CD8-positive, alpha-beta memory T cell (primary cell): ENCODE results near the gene BBS9. TPM values are rescaled to one million over a fixed set of nuclear protein-coding genes. Genes with fewer than 3 reads are reported as not detected.

Experiments used
- CTCF ChIA-PET: fragments of 350-600 bp; sonication (Branson Sonifier 250); formaldehyde crosslinking; loops from one replicate; lab custom pipeline; 2021; ENCODE audit warnings: antibody characterized with exemption; lab: Charles Lee
- POLR2A ChIA-PET: fragments of 350-600 bp; sonication (Branson Sonifier 250); formaldehyde crosslinking; loops from one replicate; lab custom pipeline; 2021; ENCODE audit warnings: antibody characterized with exemption; lab: Charles Lee
- DNase-seq, 5 donors: peaks; one replicate each; pipeline versions ENCODE4 v3.0.0 to v3.0.0-alpha.2; 2020 to 2022; ENCODE audit warnings: mixed read lengths in 1 of 5
- H3K27ac ChIP-seq: one replicate; pipeline ENCODE4 v1.7.0; 2013; ENCODE audit warnings: low read depth, mild to moderate bottlenecking, low read length, moderate library complexity
- H3K27me3 ChIP-seq: 2 replicates; pipeline ENCODE4 v1.7.0; 2013; ENCODE audit warnings: low read length, mild to moderate bottlenecking; ENCODE audit not compliant: insufficient read depth, poor library complexity, severe bottlenecking
- H3K36me3 ChIP-seq: 2 replicates; pipeline ENCODE4 v1.7.0; 2013; ENCODE audit warnings: mild to moderate bottlenecking, low read length, moderate library complexity; ENCODE audit not compliant: insufficient read depth
- H3K4me1 ChIP-seq: 2 replicates; pipeline ENCODE4 v1.7.0; 2013; ENCODE audit warnings: mild to moderate bottlenecking, low read length, moderate library complexity; ENCODE audit not compliant: insufficient read depth
- H3K4me3 ChIP-seq: 2 replicates; pipeline ENCODE4 v1.7.0; 2013; ENCODE audit warnings: mild to moderate bottlenecking, low read length
- H3K9me3 ChIP-seq: 2 replicates; pipeline ENCODE4 v1.7.0; 2013; ENCODE audit warnings: mild to moderate bottlenecking, low read length
- H3K27ac Mint-ChIP-seq, 8 donors: one replicate each; pipeline ENCODE4 v1.8.0; 2020 to 2021; ENCODE audit warnings: mixed read lengths in 8 of 8, mild to moderate bottlenecking in 6 of 8, inconsistent platforms in 3 of 8, moderate library complexity in 3 of 8
- H3K27me3 Mint-ChIP-seq, 2 donors: one replicate each; pipeline ENCODE4 v1.8.0; 2020 to 2021; ENCODE audit warnings: mixed read lengths in 2 of 2, mild to moderate bottlenecking in 1 of 2, moderate library complexity in 1 of 2
- H3K36me3 Mint-ChIP-seq, 3 donors: one replicate each; pipeline ENCODE4 v1.8.0; 2020 to 2021; ENCODE audit warnings: mixed read lengths in 3 of 3, inconsistent platforms in 1 of 3, mild to moderate bottlenecking in 1 of 3
- H3K4me1 Mint-ChIP-seq, 3 donors: one replicate each; pipeline ENCODE4 v1.8.0; 2020 to 2021; ENCODE audit warnings: mixed read lengths in 3 of 3, inconsistent platforms in 1 of 3, mild to moderate bottlenecking in 1 of 3
- H3K4me3 Mint-ChIP-seq, 7 donors: one replicate each; pipeline ENCODE4 v1.8.0; 2020 to 2021; ENCODE audit warnings: mixed read lengths in 7 of 7, mild to moderate bottlenecking in 6 of 7, moderate library complexity in 4 of 7, inconsistent platforms in 2 of 7
- H3K9me3 Mint-ChIP-seq, 5 donors: one replicate each; pipeline ENCODE4 v1.8.0; 2020 to 2022; ENCODE audit warnings: mixed read lengths in 5 of 5, mild to moderate bottlenecking in 3 of 5, moderate library complexity in 2 of 5, inconsistent platforms in 1 of 5
- polyA plus RNA-seq: library from polyadenylated mRNA; unstranded; fragments of 300-500 nt; fragmentation: Illumina TruSeq; gene quantifications from one replicate; pipeline ENCODE4 v1.2.3, GENCODE V29; 2021
- total RNA-seq, 2 experiments: library from RNA; stranded (reverse); gene quantifications; one replicate each; pipeline ENCODE4 v1.2.3, GENCODE V29; 2021

The BBS9 gene
- total and polyA plus RNA-seq, 3 experiments from 2014 or later, result 10.0 to 14.6 (median 11.1) TPM

- peak overlapping the region in 1 of 8 donors; percentile 54 for H3K27ac Mint-ChIP-seq
- no peaks in the 10 kb centered on the region for H3K36me3 ChIP-seq
- no peaks in the 10 kb centered on the region for H3K27me3 Mint-ChIP-seq
- no peaks in the 10 kb centered on the region for H3K27me3 ChIP-seq
- H3K4me1 ChIP-seq, result no peaks in the 10 kb centered on the region
- DNase-seq, result no peak
- H3K4me3 ChIP-seq, result no peak overlapping the region
- peaks cover 0 to 27% (median 4%) of the 10 kb centered on the region in 3 donors for H3K36me3 Mint-ChIP-seq
- no peaks in the 10 kb centered on the region for H3K4me1 Mint-ChIP-seq
- no peaks in the 10 kb centered on the region for H3K9me3 ChIP-seq
- ChIA-PET CTCF (no interaction called here), POLR2A (no interaction called here)
- no peak overlapping the region for H3K4me3 Mint-ChIP-seq
- H3K27ac ChIP-seq, result no peak overlapping the region
- H3K9me3 Mint-ChIP-seq, result no peaks in the 10 kb centered on the region
Observed at GRCh38 chr7:33495207-33495606, 365.8 kb downstream of the BBS9 start.

- H3K4me1 ChIP-seq, result no peaks in the 10 kb centered on the region
- H3K27ac Mint-ChIP-seq, result no peak overlapping the region
- H3K9me3 ChIP-seq, result no peaks in the 10 kb centered on the region
- H3K9me3 Mint-ChIP-seq, result no peaks in the 10 kb centered on the region
- H3K4me3 Mint-ChIP-seq, result no peak overlapping the region
- no peaks in the 10 kb centered on the region for H3K27me3 Mint-ChIP-seq
- no peaks in the 10 kb centered on the region for H3K36me3 ChIP-seq
- POLR2A ChIA-PET, result no interaction called here
- no peak overlapping the region for H3K27ac ChIP-seq
- DNase-seq, result no peak
- peaks cover 0 to 19% (median 4%) of the 10 kb centered on the region in 3 donors for H3K36me3 Mint-ChIP-seq
- no peaks in the 10 kb centered on the region for H3K27me3 ChIP-seq
- CTCF ChIA-PET, result no interaction called here
- H3K4me3 ChIP-seq, result no peak overlapping the region
- H3K4me1 Mint-ChIP-seq, result no peaks in the 10 kb centered on the region
Observed at GRCh38 chr7:33497051-33497450, 367.7 kb downstream of the BBS9 start.

GRCh38 chr7:33500703-33501701, 371.6 kb downstream of the BBS9 start:
- no peak overlapping the region for H3K27ac ChIP-seq
- no peaks in the 10 kb centered on the region for H3K4me1 ChIP-seq
- H3K27me3 ChIP-seq, result no peaks in the 10 kb centered on the region
- no peaks in the 10 kb centered on the region for H3K9me3 ChIP-seq
- Mint-ChIP-seq H3K9me3 (no peaks in the 10 kb centered on the region), H3K36me3 (peaks cover 6 to 17% (median 7%) of the 10 kb centered on the region in 3 donors), H3K4me3 (no peak overlapping the region), H3K27me3 (no peaks in the 10 kb centered on the region), H3K27ac (no peak overlapping the region), H3K4me1 (no peaks in the 10 kb centered on the region)
- H3K4me3 ChIP-seq, result no peak overlapping the region
- no peak for DNase-seq
- H3K36me3 ChIP-seq, result no peaks in the 10 kb centered on the region
- ChIA-PET CTCF (no interaction called here), POLR2A (no interaction called here)

GRCh38 chr7:33503014-33503413, 373.6 kb downstream of the BBS9 start:
- no peak for DNase-seq
- H3K4me3 ChIP-seq, result no peak overlapping the region
- H3K27ac ChIP-seq, result no peak overlapping the region
- no peaks in the 10 kb centered on the region for H3K9me3 ChIP-seq
- CTCF ChIA-PET, result no interaction called here
- Mint-ChIP-seq H3K36me3 (peaks cover 14 to 33% (median 16%) of the 10 kb centered on the region in 3 donors), H3K9me3 (no peaks in the 10 kb centered on the region), H3K27me3 (no peaks in the 10 kb centered on the region), H3K4me1 (no peaks in the 10 kb centered on the region), H3K4me3 (no peak overlapping the region), H3K27ac (no peak overlapping the region)
- H3K4me1 ChIP-seq, result no peaks in the 10 kb centered on the region
- POLR2A ChIA-PET, result no interaction called here
- H3K27me3 ChIP-seq, result no peaks in the 10 kb centered on the region
- no peaks in the 10 kb centered on the region for H3K36me3 ChIP-seq

- H3K36me3 ChIP-seq, result no peaks in the 10 kb centered on the region
- ChIA-PET POLR2A (no interaction called here), CTCF (no interaction called here)
- Mint-ChIP-seq H3K9me3 (no peaks in the 10 kb centered on the region), H3K4me3 (no peak overlapping the region), H3K4me1 (no peaks in the 10 kb centered on the region), H3K27ac (no peak overlapping the region), H3K36me3 (peaks cover 17 to 39% (median 18%) of the 10 kb centered on the region in 3 donors), H3K27me3 (no peaks in the 10 kb centered on the region)
- no peaks in the 10 kb centered on the region for H3K9me3 ChIP-seq
- no peak overlapping the region for H3K4me3 ChIP-seq
- no peak overlapping the region for H3K27ac ChIP-seq
- no peak for DNase-seq
- no peaks in the 10 kb centered on the region for H3K4me1 ChIP-seq
- H3K27me3 ChIP-seq, result no peaks in the 10 kb centered on the region
Observed at GRCh38 chr7:33503736-33504135, 374.4 kb downstream of the BBS9 start.

- peaks cover 18 to 44% (median 23%) of the 10 kb centered on the region in 3 donors for H3K36me3 Mint-ChIP-seq
- ChIA-PET CTCF (interaction anchor here (0.6 kb wide), 1 partner anchor 12 kb away, joined by 4 read pairs; no protein-coding TSS in a partner anchor), POLR2A (no interaction called here)
- Histone ChIP-seq H3K36me3 (no peaks in the 10 kb centered on the region), H3K27ac (no peak overlapping the region), H3K27me3 (no peaks in the 10 kb centered on the region), H3K9me3 (no peaks in the 10 kb centered on the region), H3K4me1 (no peaks in the 10 kb centered on the region), H3K4me3 (no peak overlapping the region)
- no peak for DNase-seq
- no peak overlapping the region for H3K4me3 Mint-ChIP-seq
- no peak overlapping the region for H3K27ac Mint-ChIP-seq
- no peaks in the 10 kb centered on the region for H3K9me3 Mint-ChIP-seq
- no peaks in the 10 kb centered on the region for H3K4me1 Mint-ChIP-seq
- no peaks in the 10 kb centered on the region for H3K27me3 Mint-ChIP-seq
Observed at GRCh38 chr7:33504266-33504665, 374.9 kb downstream of the BBS9 start.

GRCh38 chr7:33509206-33509605, 379.8 kb downstream of the BBS9 start:
- Histone ChIP-seq H3K27ac (no peak overlapping the region), H3K27me3 (no peaks in the 10 kb centered on the region), H3K4me3 (no peak overlapping the region), H3K4me1 (no peaks in the 10 kb centered on the region), H3K9me3 (no peaks in the 10 kb centered on the region), H3K36me3 (no peaks in the 10 kb centered on the region)
- Mint-ChIP-seq H3K36me3 (peaks cover 21 to 49% (median 37%) of the 10 kb centered on the region in 3 donors), H3K27ac (peak overlapping the region in 1 of 8 donors; percentile 25), H3K4me3 (no peak overlapping the region), H3K4me1 (no peaks in the 10 kb centered on the region), H3K27me3 (no peaks in the 10 kb centered on the region), H3K9me3 (no peaks in the 10 kb centered on the region)
- DNase-seq, result no peak
- ChIA-PET CTCF (no interaction called here), POLR2A (no interaction called here)

GRCh38 chr7:33511778-33512177, 382.4 kb downstream of the BBS9 start:
- H3K36me3 ChIP-seq, result no peaks in the 10 kb centered on the region
- peaks cover 11 to 33% (median 29%) of the 10 kb centered on the region in 3 donors for H3K36me3 Mint-ChIP-seq
- H3K4me3 ChIP-seq, result no peak overlapping the region
- ChIA-PET POLR2A (no interaction called here), CTCF (no interaction called here)
- H3K27ac ChIP-seq, result no peak overlapping the region
- peaks cover 0 to 4% (median 3%) of the 10 kb centered on the region in 3 donors for H3K4me1 Mint-ChIP-seq
- no peak for DNase-seq
- H3K27ac Mint-ChIP-seq, result no peak overlapping the region
- H3K9me3 ChIP-seq, result no peaks in the 10 kb centered on the region
- H3K27me3 ChIP-seq, result no peaks in the 10 kb centered on the region
- no peaks in the 10 kb centered on the region for H3K27me3 Mint-ChIP-seq
- no peaks in the 10 kb centered on the region for H3K9me3 Mint-ChIP-seq
- no peaks in the 10 kb centered on the region for H3K4me1 ChIP-seq
- H3K4me3 Mint-ChIP-seq, result no peak overlapping the region
